WERI-Rb-1 (cell line): ENCODE measurements around the gene PIAS4.

Source experiments
- DNase-seq: peaks from one replicate; pipeline ENCODE4 v3.0.0-alpha.2; 2020
- H3K27ac ChIP-seq: fragments of 250-450 bp; sonication (Bioruptor Pico); 2 replicates; pipeline ENCODE4 v1.5.1; 2020; ENCODE audit warnings: mild to moderate bottlenecking, moderate library complexity
- H3K27me3 ChIP-seq: fragments of 250-450 bp; sonication (Bioruptor Pico); 2 replicates; pipeline ENCODE4 v1.5.1; 2021; ENCODE audit warnings: mild to moderate bottlenecking, low read depth, moderate library complexity; ENCODE audit not compliant: insufficient read depth, severe bottlenecking
- H3K36me3 ChIP-seq: fragments of 250-450 bp; sonication (Bioruptor Pico); 2 replicates; pipeline ENCODE4 v1.5.1; 2020; ENCODE audit warnings: mild to moderate bottlenecking, moderate library complexity
- H3K4me3 ChIP-seq: 2 replicates; pipeline ENCODE4 v1.5.1; 2011; ENCODE audit warnings: low read depth, mild to moderate bottlenecking, control low read depth, low read length
- H3K9me3 ChIP-seq: fragments of 250-450 bp; sonication (Bioruptor Pico); 2 replicates; pipeline ENCODE4 v1.5.1; 2021; ENCODE audit warnings: mild to moderate bottlenecking, moderate library complexity; ENCODE audit not compliant: severe bottlenecking
- TF ChIP-seq, protein P1 (sequence below): IDR thresholded peaks from 2 replicates; pipeline ENCODE4 v1.5.1; 2011; ENCODE audit warnings: low read depth, mild to moderate bottlenecking, control low read depth, inconsistent platforms, low read length

Gene PIAS4

DNA sequence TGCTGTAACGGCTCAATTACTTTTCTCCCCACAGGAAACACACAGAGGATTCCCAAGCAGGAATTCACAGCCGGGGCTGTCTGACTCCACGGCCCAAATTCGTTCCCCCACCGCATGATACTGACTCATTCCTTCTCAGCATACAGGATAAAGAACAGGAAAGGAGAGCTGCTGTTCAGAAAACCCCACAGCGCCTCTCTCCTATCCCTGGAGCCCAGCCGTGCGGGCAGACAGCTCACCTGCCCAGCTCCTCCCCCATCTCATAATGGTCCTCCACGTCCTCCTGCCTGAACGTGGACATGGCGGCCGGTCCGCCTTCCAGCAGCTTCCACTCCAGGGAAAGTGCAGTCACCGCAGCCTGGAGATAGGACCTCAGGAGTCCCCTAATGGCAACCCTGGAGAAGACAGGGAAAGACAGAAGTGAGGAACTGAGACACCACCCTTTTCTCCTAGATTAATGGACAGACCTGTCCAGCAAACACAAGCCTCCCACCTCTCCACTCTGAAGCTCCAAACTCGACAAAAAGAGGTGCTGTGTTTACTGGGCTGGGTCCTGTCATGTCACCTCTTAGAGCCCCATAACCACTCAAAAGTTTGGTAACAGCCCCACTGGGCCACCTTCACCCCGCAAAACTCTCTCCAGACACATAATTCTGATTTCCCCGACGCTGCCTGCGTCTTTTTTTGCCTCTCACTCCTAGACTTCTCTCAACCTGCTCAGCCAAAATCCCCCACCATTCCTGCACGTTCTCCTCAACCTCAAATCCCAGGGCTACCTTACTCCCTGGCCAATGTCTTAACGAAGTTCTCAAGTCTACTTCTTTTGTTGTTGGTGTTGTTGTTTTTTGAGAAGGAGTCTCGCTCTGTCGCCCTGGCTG lies 37.9 kb upstream of the PIAS4 start:
- H3K27me3 ChIP-seq, result no peaks in the 10 kb centered on the region
- peaks cover 55% of the 10 kb centered on the region for H3K36me3 ChIP-seq
- no peak for DNase-seq
- H3K9me3 ChIP-seq, result no peaks in the 10 kb centered on the region
- peak overlapping the region; percentile 83 for H3K27ac ChIP-seq
- H3K4me3 ChIP-seq, result peak overlapping the region; percentile 66
- TF ChIP-seq, protein P1, sequence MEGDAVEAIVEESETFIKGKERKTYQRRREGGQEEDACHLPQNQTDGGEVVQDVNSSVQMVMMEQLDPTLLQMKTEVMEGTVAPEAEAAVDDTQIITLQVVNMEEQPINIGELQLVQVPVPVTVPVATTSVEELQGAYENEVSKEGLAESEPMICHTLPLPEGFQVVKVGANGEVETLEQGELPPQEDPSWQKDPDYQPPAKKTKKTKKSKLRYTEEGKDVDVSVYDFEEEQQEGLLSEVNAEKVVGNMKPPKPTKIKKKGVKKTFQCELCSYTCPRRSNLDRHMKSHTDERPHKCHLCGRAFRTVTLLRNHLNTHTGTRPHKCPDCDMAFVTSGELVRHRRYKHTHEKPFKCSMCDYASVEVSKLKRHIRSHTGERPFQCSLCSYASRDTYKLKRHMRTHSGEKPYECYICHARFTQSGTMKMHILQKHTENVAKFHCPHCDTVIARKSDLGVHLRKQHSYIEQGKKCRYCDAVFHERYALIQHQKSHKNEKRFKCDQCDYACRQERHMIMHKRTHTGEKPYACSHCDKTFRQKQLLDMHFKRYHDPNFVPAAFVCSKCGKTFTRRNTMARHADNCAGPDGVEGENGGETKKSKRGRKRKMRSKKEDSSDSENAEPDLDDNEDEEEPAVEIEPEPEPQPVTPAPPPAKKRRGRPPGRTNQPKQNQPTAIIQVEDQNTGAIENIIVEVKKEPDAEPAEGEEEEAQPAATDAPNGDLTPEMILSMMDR, result 0 out of 2 replicates have a peak, but pooled peaks have one; percentile 29

DNA sequence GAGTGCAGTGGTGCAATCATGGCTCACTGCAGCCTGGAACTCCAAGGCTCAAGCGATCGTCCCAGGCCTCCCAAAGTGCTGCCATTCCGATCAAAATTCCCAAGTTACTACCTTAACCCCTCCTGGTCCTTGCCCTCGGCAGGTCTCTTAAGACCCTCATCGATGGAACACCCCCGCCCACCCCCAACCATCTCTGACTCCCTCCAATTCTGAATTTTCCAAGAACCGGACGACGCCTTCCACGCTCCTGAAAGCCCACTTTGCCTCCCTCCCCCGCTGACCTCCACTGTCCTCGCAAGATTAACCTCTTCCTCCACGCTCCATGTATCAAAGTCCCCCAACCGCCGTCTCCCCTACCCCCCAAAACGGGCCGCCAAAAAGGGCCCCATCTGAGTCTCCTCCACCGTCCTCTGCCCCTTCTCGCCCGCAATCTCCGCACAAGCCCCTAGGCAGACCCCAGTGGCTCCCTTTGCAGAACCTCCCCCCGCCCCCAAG lies 37.2 kb upstream of the PIAS4 start:
- Histone ChIP-seq H3K27me3 (no peaks in the 10 kb centered on the region), H3K36me3 (peaks cover 51% of the 10 kb centered on the region), H3K27ac (peak overlapping the region; percentile 83), H3K4me3 (peak overlapping the region; percentile 66), H3K9me3 (no peaks in the 10 kb centered on the region)
- no peak for DNase-seq
- TF ChIP-seq, protein P1, result no peak

DNA sequence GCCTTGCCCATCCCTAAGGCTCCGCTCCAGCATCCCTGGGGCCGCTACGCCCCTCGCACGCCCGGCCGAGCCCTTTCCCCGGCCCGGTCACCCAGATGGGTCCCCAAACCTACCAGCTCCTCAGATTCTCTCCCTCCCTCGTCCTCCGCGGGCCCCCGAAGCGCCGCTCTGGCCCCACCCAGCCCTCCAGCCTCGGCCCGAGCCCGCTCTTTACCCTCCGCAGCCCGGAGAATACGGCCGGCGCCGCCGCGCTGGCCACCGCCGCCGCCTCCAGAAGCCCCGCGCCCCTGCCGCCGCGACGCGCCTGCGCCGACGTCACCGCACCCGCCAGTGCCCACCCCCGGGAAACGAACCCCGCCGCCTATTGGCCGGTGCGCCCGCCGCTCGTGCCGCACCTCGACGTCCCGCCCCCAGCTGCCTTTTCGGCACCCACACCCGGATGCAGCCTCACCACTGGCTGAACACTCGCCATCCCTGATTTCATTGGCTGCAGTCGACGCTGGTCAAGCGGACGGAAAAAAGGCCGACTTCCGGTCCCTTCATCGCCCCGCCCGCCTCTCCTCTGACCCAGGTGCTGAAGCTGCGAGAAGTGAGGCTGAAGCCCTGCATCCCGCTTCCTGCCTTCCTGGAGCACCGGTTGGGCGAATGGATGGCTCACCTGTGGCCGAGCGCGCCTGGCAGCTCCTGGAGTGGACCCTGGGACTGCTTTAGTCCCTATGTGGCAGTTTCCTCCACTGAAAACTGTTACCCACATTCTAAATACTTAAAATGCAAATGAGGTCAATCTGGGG lies 36.5 kb upstream of the PIAS4 start, which contains the start of gene DAPK3:
Gene DAPK3, minus strand, starts transcription at position 292 of the 791 bp plus-strand sequence. CDS start 1,364 bp downstream, outside the sequence.
- H3K4me3 ChIP-seq, result peak within 1 kb of the TSS; percentile 66
- DNase-seq, result peak; percentile 98
- peak within 1 kb of the TSS; percentile 83 for H3K27ac ChIP-seq
- H3K27me3 ChIP-seq, result no peaks in the 10 kb centered on the region
- H3K9me3 ChIP-seq, result no peaks in the 10 kb centered on the region
- peaks cover 51% of the 10 kb centered on the region for H3K36me3 ChIP-seq
- TF ChIP-seq, protein P1, result no peak

DNA sequence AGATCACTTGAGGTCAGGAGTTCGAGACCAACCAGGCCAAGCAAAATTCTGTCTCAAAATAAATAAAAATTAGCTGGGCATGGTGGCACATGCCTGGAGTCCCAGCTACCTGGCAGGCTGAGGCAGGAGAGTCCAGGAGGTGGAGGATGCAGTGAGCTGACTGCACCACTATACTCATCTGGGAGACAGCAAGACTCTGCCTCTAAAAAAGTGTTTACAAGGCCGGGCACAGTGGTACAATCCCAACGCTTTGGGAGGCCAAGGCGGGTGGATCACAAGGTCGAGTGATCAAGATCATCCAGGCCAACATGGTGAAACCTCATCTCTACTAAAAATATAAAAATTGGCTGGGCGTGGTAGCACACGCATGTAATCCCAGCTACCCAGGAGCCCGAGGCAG lies 32.4 kb upstream of the PIAS4 start:
- no peaks in the 10 kb centered on the region for H3K9me3 ChIP-seq
- no peak for DNase-seq
- peaks cover 54% of the 10 kb centered on the region for H3K36me3 ChIP-seq
- no peak overlapping the region for H3K4me3 ChIP-seq
- H3K27me3 ChIP-seq, result no peaks in the 10 kb centered on the region
- TF ChIP-seq, protein P1, result no peak
- H3K27ac ChIP-seq, result no peak overlapping the region

DNA sequence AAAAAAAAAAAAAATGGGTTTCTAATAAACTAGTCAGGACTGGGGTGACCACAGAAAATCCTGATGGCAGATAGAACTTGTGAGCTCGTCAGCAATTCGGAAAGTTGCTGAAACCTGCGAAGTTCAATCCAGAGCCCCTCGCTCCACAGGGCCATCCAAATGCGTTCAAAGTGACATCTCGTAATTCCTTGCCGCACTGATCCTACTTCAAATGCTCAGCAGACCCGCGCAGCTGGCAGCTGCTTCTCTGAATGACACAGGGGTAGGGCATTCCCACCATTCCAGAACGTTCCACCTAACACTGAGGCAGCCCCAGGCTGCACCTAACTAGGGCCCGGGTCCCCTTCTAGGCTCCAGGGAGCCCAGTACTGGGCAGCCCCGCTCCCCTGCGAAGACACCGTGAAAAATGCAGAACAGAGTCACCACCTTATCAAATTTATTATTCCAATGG lies 31.9 kb upstream of the PIAS4 start:
- TF ChIP-seq, protein P1, result no peak
- Histone ChIP-seq H3K27ac (no peak overlapping the region), H3K27me3 (no peaks in the 10 kb centered on the region), H3K9me3 (no peaks in the 10 kb centered on the region), H3K4me3 (no peak overlapping the region), H3K36me3 (peaks cover 59% of the 10 kb centered on the region)
- no peak for DNase-seq
